Dedifferentiated amniotic fluid mesenchymal stem cell (primary cell): ENCODE measurements around the gene RETREG3.

Source experiments
- DNase-seq: peaks from one replicate; pipeline ENCODE4 v3.0.0-alpha.2; 2016; ENCODE audit errors: extremely low spot score

Gene RETREG3

GRCh38 chr17:42531455-42532354 is 77.5 kb downstream of the RETREG3 start:
- no peak for DNase-seq

- DNase-seq: no peak
These were observed 78.2 kb downstream of the RETREG3 start for GRCh38 chr17:42530952-42531454.
